Fibroblast of skin of scalp (primary cell): Measurements from ENCODE around the gene ATF7IP2. TPM values are rescaled to one million over a fixed set of nuclear protein-coding genes. Genes with fewer than 3 reads are reported as not detected.
"Not testable (repeated sequence)": the region's sequence is repeated elsewhere in the genome, so short reads cannot be mapped to it uniquely, and the experiment has no call there.

Source experiments
- DNase-seq: peaks from one replicate; pipeline ENCODE4 v3.0.0-alpha.2; 2013
- polyA plus RNA-seq, 2 experiments: library from polyadenylated mRNA; unstranded; fragments of 120-200 nt; gene quantifications; one replicate each; pipeline ENCODE4 v1.2.1, GENCODE V29; 2013; ENCODE audit not compliant: insufficient read length in 2 of 2

The ATF7IP2 gene, protein sequence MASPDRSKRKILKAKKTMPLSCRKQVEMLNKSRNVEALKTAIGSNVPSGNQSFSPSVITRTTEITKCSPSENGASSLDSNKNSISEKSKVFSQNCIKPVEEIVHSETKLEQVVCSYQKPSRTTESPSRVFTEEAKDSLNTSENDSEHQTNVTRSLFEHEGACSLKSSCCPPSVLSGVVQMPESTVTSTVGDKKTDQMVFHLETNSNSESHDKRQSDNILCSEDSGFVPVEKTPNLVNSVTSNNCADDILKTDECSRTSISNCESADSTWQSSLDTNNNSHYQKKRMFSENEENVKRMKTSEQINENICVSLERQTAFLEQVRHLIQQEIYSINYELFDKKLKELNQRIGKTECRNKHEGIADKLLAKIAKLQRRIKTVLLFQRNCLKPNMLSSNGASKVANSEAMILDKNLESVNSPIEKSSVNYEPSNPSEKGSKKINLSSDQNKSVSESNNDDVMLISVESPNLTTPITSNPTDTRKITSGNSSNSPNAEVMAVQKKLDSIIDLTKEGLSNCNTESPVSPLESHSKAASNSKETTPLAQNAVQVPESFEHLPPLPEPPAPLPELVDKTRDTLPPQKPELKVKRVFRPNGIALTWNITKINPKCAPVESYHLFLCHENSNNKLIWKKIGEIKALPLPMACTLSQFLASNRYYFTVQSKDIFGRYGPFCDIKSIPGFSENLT
- 3.3 TPM for polyA plus RNA-seq (2013, experiment 1 of 2; ENCODE audit: insufficient read length)
- 4.3 TPM for polyA plus RNA-seq (2013, experiment 2 of 2; ENCODE audit: insufficient read length)

DNA sequence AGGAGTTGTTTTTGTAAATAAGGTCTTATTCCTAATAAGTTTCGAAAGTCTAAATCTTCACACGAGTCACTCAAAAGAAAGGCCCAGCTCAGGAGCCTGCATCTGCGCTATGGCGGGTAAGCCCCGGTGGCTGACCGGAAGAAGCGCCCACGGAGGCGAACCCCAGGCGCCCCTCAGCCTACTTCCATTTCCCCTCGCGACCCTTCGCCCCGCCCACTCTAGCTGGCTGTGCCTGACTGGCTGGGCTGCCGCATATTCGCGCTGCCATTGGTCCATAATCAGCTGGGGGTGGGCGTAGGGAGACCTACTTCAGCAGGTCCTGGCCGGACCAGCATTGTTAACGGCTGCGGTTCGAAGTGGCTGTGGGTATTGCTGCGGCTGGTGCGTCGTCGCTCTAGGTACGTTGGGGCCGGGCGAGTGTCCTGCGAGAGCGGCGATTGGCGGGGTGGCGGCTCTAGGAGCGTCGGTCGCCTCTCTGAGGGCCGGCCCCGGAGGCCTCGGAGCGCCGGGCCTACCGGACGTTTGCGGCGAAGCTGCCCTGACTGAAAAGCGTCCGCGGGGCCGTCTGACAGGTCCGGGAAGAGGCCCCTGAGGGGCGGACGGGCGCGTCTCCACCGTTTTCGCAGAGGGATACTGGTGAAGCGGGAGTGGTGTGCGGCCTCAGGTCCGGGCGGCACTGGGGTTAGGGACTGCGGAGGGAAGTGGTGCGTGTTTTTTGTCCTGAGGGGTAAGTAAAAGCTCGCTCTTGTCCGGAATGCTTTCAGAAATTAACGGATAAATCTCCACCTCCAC is at the start of gene ATF7IP2:
Gene ATF7IP2 (plus strand): TSS at position 337 of the 792 bp plus-strand sequence. CDS start 44,560 bp downstream, outside the sequence.
- peak; percentile 92 for DNase-seq

DNA sequence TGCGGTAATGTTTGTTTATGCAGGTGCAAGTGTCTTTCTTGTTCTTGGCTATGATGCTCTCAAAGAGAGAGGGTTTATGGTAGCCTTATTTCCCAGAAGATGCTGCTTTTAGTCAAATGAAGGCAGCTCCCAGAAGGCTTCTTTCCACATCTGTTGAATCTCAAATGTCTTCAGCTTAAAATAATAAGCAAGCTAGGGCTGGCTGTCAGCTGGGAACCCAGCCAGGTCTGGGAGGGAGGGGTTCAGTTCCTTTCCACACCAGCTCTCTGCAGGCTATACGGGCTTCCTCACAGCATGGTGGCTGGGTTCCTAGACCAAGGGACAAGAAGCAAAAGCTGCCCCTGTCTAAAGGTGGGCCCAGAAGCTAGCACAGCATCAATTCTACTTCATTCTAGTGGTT is 47.4 kb upstream of the ATF7IP2 start:
- no peak for DNase-seq

DNA sequence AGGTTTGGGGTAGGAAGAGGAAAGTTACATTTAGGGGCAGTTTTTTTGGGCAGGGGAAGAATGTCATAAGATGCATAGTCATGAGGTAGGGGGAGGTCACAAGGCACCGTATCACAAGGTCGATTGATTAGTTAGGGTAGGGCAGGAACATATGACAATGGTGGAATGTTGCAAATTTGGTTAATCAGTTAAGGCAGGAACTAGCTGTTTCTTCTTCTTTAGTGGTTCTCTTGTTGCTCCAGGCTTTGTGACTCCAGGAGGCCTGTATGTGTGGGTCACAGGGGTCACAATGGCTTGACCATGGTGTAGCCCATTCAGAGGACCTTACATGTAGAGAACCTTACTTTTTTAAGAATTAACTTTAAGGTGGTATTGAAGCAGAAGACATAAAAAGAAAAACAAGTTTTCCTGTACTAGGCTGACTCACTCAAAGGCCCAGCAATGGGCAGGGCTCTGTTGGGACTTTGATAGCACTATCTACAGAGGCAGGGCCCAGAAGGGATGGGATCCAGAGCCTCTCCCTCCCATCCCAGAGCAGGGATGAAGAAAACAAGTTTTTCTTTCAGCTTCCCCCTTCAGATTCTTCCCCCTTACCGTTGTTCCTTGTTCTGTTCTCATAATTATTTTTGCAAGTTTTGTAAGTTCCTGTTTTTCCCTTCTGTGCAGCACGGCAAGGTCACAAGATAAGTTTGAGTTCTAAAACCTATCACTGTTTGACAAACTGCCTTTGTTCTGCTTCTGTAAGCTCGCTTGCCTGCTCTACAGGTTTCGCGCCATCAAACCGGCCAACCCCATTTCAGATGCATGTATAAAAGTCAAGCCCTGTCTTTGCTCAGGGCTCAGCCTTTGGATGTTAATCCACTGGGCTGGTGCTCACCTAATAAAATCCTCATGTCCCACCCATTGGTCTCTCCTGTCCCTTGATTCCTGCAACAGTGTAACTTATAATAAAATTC is 45.8 kb upstream of the ATF7IP2 start:
- no peak for DNase-seq

DNA sequence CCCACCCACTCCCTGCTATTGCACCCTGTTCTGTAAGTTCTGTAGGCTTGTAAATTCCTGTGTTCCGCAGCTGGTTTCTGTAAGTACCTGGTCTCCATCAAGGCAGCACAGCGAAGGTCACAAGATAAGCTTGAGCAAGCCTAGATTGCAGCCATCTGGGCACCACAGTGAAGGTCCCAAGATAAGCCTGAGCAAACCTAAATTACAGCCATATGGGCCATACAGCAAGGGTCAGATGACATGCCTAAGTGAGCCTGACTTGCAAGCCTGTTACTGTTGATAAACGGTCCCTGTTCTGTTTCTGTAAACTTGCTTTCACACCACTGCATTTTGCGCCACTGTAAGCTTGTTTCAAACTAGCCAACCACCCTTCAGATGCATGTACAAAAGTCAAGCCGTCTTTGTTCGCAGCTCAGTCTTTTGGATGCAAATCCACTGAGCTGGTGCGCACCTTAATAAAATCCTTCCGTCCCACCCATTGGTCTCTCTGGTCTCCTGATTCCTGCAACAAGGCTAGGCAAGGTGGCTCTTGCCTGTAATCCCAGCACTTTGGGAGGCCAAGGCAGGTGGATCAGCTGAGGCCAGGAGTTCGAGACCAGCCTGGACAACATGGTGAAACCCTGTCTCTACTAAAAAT is 42.6 kb upstream of the ATF7IP2 start:
- no peak for DNase-seq

DNA sequence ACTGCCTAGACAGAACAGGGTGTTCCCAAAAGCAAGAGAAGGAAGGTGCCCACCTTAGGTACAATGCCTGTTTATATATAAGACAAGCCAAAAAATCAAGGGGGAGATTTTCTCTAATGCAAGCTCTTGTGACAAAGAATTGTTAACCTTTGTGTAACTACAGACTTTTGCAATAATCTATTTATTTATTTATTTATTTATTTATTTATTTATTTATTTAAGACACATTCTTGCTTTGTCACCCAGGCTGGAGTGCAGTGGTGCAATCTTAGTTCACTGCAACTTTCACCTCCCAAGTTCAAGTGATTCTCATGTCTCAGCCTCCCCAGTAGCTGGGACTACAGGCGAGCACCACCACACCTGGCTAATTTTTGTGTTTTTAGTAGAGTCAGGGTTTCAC is 41.2 kb upstream of the ATF7IP2 start:
- not testable (repeated sequence) for DNase-seq

DNA sequence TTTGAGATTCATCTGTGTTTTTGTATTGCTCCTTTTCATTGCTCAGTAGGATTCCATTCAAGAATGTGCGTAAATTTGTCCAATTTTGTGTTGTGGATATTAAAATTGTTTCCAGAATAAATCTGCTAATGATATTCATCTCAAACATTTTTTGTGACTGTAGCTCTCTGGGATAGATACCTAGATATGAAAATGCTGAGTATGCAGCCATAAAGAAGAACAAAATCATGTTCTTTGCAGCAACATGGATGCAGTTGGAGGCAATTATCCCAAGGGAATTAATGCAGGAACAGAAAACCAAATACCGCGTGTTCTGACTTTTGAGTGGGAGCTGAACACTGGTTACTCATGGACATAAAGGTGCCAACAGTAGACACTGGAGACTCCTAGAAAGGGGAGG is 40.2 kb upstream of the ATF7IP2 start:
- no peak for DNase-seq

DNA sequence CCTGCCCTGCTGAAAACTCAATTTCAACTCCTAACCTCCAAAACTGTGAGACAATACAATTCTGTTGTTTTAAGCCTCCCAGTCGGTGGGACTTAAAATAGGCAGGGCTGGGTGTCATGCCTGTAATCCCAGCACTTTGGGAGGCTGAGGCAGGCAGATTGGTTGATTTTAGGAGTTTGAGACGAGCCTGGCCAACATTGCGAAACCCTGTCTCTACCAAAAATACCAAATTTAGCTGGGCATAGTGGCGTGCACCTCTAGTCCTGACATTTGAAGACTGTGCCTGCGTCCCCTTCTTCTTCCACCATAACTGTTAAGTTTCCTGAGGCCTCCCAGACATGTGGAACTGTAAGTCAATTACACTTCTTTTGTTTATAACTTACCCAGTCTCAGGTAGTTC is 36.0 kb upstream of the ATF7IP2 start:
- no peak for DNase-seq

DNA sequence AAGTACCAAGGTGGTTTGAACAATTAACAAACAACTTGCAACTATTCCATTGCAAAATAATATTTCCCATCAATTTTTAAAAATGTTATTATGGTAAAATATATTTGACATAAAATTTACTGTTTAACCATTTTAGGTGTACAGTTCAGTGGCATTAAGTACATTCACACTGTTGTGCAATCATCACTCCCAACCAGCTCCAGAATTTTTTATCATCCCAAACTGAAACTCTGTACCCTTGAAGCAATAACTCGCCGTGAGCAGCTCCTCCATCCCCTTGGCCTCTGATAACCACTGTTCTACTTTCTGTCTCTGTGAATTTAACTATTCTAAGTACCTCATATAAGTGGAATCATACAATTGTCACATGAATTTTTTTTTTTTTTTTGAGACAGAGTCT is 33.6 kb upstream of the ATF7IP2 start:
- no peak for DNase-seq

DNA sequence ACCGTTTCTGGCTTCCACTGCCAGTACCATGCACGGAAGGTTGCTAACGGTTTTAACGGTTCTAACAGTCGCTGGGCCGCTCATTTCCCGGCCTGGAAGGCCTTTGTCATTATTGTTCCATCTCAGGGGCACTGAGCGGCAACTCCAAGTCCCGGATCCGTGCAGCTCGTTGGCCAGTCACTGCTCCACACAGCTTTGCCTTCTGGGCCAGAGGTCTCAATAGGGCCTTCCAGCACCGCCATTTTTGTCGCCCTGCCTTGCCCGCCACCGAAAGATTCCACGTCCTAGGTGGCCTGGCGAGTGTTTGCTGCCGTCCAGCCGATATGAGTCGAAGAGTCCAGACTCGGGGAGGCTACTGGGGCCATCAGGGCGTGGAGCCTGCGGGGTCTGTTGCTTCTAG is 30.3 kb upstream of the ATF7IP2 start:
- no peak for DNase-seq

DNA sequence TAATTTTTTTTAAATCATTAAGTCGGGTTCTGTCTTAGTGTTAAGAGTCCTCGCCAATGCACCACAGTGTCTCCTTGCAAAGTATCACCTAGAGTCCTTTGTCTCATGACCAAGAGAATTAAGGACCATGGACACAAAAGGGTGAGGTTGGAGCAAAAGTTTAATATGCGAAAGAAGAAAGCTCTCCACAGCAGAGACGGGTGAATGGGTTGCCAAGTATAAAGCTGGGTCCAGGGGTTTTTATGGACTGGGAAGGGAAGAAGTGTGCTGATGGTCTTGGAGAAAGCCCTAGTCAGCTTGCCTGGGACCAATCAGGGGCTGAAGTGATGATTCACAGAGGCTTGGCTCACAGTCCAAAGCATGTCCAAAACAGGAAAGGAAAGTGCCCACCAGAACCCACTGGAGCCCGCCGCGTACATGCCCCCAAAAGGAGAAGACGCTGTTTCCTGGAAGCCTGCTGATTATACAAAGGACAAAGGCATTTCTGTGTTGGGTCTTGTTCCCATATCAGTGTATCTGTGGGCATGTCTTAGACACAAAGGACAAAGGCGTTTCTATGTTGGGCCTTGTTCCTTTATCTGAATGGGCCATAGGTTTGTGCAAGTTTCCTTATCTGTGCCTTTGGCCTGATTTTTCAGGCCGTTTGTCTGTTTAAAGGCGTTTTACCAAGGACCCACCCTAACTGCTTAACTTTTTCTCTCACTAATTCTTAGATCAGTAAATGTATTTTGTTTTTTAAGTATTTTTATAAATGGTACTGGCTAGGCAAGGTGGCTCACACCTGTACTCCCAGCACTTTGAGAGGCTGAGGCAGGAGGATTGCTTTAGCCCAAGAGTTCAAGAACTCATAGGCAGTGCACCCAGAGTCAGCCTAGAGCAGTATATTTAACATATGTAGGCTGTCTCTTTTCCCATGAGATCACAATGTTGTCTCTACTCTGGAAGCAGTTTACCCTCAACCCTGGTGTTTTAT is 28.7 kb upstream of the ATF7IP2 start:
- no peak for DNase-seq

DNA sequence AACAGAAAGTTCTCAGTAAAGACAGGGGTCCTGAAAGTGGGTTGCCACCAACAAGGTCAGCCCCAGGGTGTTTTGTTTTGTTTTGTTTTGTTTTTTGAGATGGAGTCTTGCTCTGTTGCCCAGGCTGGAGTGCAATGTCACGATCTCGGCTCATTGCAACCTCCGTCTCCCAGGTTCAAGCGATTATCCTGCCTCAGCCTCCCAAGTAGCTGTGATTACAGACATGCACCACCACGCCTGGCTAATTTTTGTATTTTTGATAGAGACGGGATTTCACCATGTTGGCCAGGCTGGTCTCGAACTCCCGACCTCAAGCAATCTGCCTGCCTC is 24.1 kb upstream of the ATF7IP2 start:
- not testable (repeated sequence) for DNase-seq

DNA sequence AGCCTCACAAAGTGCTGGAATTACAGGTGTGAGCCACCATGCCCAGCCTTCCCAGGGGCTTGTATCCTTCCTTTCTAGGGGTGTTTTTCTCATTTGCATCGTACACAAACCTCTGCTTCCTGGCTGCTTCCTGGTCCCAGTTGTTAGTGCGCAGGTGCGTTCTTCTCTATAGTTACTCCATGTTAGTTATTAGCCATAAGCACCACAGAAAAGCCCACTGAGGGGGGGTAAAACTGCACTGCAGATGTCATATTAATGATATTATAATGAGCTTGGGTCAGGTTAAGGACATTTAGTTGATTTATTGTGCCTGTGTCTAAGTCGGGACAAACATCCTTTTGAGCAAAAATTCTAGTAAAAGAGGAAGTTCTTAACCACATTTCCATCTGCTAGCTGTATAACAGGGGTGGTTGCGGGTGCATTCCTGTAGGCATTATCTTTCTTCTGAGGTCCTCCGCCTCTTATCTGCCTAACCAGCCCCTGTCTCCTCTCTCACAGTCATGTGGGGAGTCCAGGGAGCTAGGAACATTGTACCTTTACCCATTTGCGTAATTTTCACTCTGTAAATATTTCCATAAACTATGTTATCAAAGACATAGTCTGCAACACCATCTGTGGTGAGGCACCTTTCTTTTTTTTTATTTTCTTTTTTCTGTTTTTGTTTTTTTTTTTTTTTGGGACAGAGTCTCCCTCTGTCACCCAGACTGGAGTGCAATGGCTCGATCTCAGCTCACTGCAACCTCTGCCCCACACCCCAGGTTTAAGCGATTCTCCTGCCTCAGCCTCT is 23.6 kb upstream of the ATF7IP2 start:
- DNase-seq, result no peak

DNA sequence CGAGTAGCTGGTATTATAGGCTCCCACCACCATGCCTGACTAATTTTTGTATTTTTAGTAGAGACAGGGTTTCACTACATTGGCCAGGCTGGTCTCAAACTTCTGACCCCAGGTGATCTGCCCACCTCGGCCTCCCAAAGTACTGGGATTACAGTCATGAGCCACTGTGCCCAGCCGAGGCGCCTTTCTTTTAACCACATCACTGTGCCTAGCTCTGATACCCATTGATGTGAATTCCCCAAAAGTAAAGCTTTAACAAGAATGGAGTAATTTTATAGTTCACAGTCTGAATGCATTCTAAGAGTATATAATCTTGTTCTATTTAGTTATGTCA is 23.0 kb upstream of the ATF7IP2 start:
- DNase-seq, result not testable (repeated sequence)

DNA sequence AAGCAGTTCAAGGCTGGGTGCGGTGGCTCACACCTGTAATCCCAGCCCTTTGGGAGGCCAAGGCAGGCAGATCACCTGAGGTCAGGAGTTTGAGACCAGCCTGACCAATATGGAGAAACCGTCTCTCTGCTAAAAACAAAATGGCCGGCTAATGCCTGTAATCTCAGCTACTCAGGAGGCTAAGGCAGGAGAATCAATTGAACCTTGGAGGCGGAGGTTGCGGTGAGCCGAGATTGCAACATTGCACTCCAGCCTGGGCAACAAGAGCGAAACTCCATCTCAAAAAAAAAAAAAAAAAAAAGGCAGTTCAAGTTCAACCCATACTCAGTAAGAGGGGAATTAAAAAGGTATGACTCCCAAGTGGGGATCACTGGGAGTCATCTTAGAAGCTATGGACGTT is 19.2 kb upstream of the ATF7IP2 start:
- DNase-seq, result not testable (repeated sequence)

DNA sequence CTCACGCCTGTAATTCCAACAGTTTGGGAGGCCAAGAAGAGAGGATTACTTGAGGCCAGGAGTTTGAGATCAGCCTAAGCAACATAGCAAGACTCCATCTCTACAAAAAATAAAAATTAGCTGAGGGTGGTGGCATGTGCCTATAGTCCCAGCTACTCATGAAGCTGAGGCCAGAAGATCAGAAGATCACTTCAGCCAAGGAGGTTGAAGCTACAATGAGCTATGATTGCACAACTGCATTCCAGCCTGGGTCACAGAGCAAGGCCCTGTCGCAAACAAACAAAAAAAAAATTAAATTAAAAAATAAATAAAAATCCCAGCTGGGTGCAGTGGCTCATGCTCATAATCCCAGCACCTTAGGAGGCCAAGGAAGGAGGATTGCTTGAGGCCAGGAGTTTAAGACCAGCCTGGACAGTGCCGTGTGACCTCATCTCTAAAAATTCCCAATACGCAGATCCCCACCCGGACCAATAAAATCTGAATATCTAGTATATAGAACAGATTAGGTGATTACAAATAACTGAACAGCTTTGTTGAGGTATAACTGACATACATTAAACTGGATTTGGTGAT is 18.2 kb upstream of the ATF7IP2 start:
- DNase-seq, result no peak

DNA sequence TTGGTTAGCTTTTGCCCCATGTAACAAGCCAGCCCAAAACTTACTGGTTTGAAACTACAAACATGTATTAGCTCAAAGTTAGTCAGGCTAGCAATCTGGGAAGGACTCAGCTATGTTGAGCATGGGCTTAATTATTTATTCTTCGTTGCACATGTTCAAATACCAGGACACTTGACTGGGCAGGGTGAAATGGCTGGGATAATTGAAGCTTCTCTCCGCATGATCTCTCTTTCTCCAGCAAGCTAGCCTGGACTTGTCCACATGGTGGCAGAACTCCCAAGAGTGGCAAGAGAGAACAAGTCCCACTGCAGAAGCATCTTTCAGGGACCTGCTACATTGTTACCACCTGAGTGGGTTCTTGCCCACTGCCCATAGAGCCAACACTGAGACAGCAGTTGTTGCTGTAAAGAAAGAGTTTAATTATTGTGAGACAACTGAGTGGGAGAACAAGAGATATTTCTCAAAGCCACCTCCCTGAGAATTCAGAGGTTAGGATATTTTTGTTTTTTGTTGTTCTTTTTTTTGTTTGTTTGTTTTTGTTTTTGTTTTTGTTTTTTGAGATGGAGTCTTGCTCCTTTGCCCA is 16.8 kb upstream of the ATF7IP2 start:
- DNase-seq, result no peak

DNA sequence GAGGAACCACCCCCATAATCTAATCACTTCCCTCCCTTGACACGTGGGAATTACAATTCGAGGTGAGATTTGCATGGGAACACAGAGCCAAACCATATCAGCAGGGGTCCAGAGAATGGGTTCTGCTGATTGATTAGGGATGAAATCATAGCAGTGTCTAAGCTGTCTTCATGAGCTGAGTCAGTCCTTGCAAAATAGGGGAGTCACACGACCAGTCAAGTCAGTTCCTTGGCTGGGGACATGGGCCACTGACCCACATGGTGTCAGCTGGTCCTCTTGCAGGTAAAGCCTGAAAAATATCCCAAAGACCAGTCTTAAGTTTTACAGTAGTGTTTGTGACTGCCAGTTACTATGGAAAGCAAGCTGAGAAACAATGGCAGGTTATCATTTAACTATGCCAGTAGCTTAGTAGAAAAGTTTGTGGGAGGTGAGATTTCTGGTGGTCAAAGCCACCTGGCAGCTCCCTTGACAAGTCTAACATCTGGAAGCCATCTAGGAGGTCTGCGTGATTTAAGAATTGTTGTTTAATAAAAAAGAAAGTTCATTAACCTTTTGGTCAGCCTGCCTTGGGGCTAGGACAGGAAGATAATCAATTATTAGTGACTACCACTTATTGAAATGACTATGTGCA is 15.7 kb upstream of the ATF7IP2 start:
- no peak for DNase-seq

DNA sequence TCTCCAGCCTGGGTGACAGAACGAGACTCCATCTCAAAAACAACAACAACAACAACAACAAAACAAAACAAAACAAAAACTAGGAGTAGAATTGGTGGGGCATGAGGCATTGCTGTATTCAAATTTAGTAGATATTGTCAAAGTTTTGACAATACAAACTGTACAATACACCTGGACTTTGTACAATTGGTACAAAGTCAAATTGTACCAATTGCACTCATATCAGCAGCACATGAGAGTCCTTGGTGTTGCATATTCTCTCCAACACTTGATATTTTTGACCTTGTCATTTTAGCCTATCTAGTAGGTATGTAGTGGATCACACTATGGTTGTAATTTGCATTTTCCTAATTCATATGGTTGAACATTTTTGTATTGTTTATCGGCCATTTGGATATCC is 14.3 kb upstream of the ATF7IP2 start:
- no peak for DNase-seq
